K562 (cell line): ENCODE results near the gene CRLF1. TPM values are rescaled to one million over a fixed set of nuclear protein-coding genes. Genes with fewer than 3 reads are reported as not detected.
A peak's percentile ranks its signal among the peaks of the same experiment; 100 is the strongest.

Experiments
- BRCA1 ChIP-seq, 2 experiments: fragments of 450-650 bp in 1 of 2; sonication (generic) in 1 of 2; formaldehyde crosslinking in 1 of 2; IDR thresholded peaks; 2 replicates each; pipeline versions ENCODE4 v1.5.0 to v1.6.1; 2017 to 2020; ENCODE audit warnings: mild to moderate bottlenecking in 1 of 2, missing genetic modification reagents in 1 of 2
- DNMT1 ChIP-seq: fragments of 450-650 bp; IDR thresholded peaks from 2 replicates; pipeline ENCODE4 v1.6.1; 2016; ENCODE audit warnings: antibody characterized with exemption, mild to moderate bottlenecking
- EP300 ChIP-seq: IDR thresholded peaks from 2 replicates; pipeline ENCODE4 v1.6.1; 2012; ENCODE audit warnings: low read length, improper control_type of control experiment
- KDM1A ChIP-seq, 2 experiments: fragments of 450-650 bp; IDR thresholded peaks; 2 replicates each; pipeline ENCODE4 v1.6.1; 2016; ENCODE audit warnings: mild to moderate bottlenecking in 2 of 2
- MTA2 ChIP-seq: fragments of 450-650 bp; IDR thresholded peaks from 2 replicates; pipeline ENCODE4 v1.6.1; 2016; ENCODE audit warnings: low read depth
- NFYB ChIP-seq: IDR thresholded peaks from 2 replicates; pipeline ENCODE4 v1.6.1; 2011; ENCODE audit warnings: mild to moderate bottlenecking, moderate library complexity; ENCODE audit not compliant: insufficient read length; ENCODE audit errors: extremely low read depth
- NR2C1 ChIP-seq, 2 experiments: fragments of 450-650 bp; IDR thresholded peaks; 2 replicates each; pipeline ENCODE4 v1.6.1; 2017; ENCODE audit warnings: mild to moderate bottlenecking in 2 of 2, antibody characterized with exemption in 1 of 2, inconsistent platforms in 1 of 2, missing compliant biosample characterization in 1 of 2, missing genetic modification characterization in 1 of 2
- PML ChIP-seq: IDR thresholded peaks from 2 replicates; pipeline ENCODE4 v1.6.1; 2012; ENCODE audit warnings: low read length, inconsistent platforms
- SMAD1 ChIP-seq: fragments of 150-350 bp; IDR thresholded peaks from 2 replicates; pipeline ENCODE4 v1.6.1; 2014; ENCODE audit warnings: low read length, low read depth; ENCODE audit not compliant: partially characterized antibody
- TARDBP ChIP-seq: fragments of 450-650 bp; IDR thresholded peaks from 2 replicates; pipeline ENCODE4 v1.6.1; 2016
- TBP ChIP-seq: optimal IDR thresholded peaks from 2 replicates; pipeline ENCODE3; 2011; ENCODE audit warnings: low read depth, low read length, improper control_type of control experiment
- TGIF2 ChIP-seq: sonication (generic); formaldehyde crosslinking; IDR thresholded peaks from 2 replicates; pipeline ENCODE4 v1.8.1; 2022; ENCODE audit warnings: mild to moderate bottlenecking, missing genetic modification reagents, moderate library complexity
- XRCC4 ChIP-seq: IDR thresholded peaks from one replicate; pipeline ENCODE4 v1.6.1; 2011; ENCODE audit not compliant: insufficient read depth, insufficient read length; ENCODE audit errors: extremely low read depth
- ZFP36 ChIP-seq: fragments of 150-350 bp; IDR thresholded peaks from 2 replicates; pipeline ENCODE4 v1.6.1; 2018; ENCODE audit warnings: low read length, low read depth; ENCODE audit not compliant: partially characterized antibody
- polyA plus RNA-seq, 8 experiments: library from polyadenylated mRNA; depleted of rRNA in 4 of 8; stranded (reverse) in 5 of 8; unstranded in 3 of 8; fragments of >200 nt; fragmentation: Nextera tagmentation in 2 of 8; fragmentation: Illumina TruSeq in 1 of 8; extraction: Ambion mirVana in 2 of 8; extraction: Trizol in 1 of 8; gene quantifications; 2 replicates each; pipeline versions ENCODE4 v1.2.1 to v1.2.3, GENCODE V29; 2011 to 2014; ENCODE audit warnings: inconsistent platforms in 1 of 8, missing spikeins in 1 of 8
- total RNA-seq, 7 experiments: library from RNA; depleted of rRNA in 6 of 7; stranded (reverse); fragments of >200 nt in 6 of 7; fragmentation: Illumina TruSeq in 2 of 7; extraction: Trizol in 2 of 7; gene quantifications; 2 replicates each; pipeline versions ENCODE4 v1.2.1 to v1.2.3, GENCODE V29; 2011 to 2021; ENCODE audit warnings: low replicate concordance in 1 of 7
- TF ChIP-seq, protein P1 (sequence below): sonication (generic); formaldehyde crosslinking; IDR thresholded peaks from 2 replicates; pipeline ENCODE4 v1.8.1; 2023; ENCODE audit warnings: mild to moderate bottlenecking, missing genetic modification reagents, moderate library complexity
- TF ChIP-seq, protein P2 (sequence below), 2 experiments: IDR thresholded peaks in 1 of 2; conservative IDR thresholded peaks in 1 of 2; 2 replicates each; pipeline ENCODE4 v1.6.1; 2016; ENCODE audit warnings: low read depth in 2 of 2, mild to moderate bottlenecking in 1 of 2, missing compliant biosample characterization in 1 of 2, missing genetic modification characterization in 1 of 2, moderate library complexity in 1 of 2
- TF ChIP-seq, protein P3 (sequence below): sonication (generic); IDR thresholded peaks from 2 replicates; pipeline ENCODE4 v1.6.1; 2016
- TF ChIP-seq, protein P4 (sequence below): fragments of 450-650 bp; IDR thresholded peaks from 2 replicates; pipeline ENCODE4 v1.6.1; 2016; ENCODE audit warnings: antibody characterized with exemption
- TF ChIP-seq, protein P5 (sequence below): sonication (generic); formaldehyde crosslinking; IDR thresholded peaks from 2 replicates; pipeline ENCODE4 v1.8.0; 2022; ENCODE audit warnings: mild to moderate bottlenecking, missing genetic modification reagents

Gene CRLF1
- total and polyA plus RNA-seq, 9 of the 15 experiments (the other 6 are each of a cell fraction or from before 2014, with no cell fraction given): 0.85 to 3.6 (median 1.7) TPM

DNA sequence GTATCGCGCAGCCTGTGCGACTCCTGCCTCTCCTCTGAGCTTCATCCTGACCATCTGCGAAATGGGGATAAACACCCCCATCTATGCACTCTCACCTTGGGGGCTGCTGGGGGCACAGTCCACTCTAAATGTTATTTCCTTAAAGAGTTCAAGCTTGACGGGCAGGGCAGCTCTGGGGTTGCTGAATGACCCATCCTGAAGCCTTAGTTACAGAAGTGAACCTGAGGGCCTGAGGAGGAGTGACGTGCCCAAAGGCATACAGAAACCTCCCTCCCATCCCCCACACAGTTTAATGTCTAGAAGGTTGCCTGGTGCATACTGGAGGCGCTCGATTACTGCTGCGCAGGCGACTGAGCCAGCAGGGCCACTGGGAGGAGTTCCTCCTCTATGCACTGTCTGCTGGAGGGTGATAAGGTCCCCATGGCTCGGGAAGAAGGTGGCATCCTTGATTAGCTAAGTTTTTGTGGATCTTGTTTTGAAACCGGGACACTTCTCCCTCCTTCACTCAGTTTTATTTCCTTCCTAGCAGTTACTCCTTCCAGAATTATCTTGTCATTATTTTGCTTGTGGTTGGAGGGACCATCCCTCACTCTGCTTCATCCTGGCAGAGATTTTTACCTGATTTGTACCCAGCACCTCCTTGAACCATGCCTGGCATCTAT lies 62.7 kb downstream of the CRLF1 start (continued):
- TF ChIP-seq SMAD1 (peak; percentile 30), TARDBP (peak; percentile 88), NFYB (no peak), DNMT1 (no peak), ZFP36 (peak; percentile 90), TBP (peak; percentile 81), NR2C1 (IDR thresholded peaks at IDR 0.05) (0 out of 2 replicates have a peak, but pooled peaks have one; percentile 35), NR2C1 (tag; IDR thresholded peaks at IDR 0.05) (0 out of 2 replicates have a peak, but pooled peaks have one; percentile 58), EP300 (peak; percentile 95), TGIF2 (CRISPR knock-in tag) (no peak), KDM1A (IDR thresholded peaks at IDR 0.05) (peak; percentile 99), BRCA1 (IDR thresholded peaks at IDR 0.05) (no peak), BRCA1 (CRISPR knock-in tag; IDR thresholded peaks at IDR 0.05) (no peak), PML (peak; percentile 97), MTA2 (peak; percentile 97), XRCC4 (no peak)
- TF ChIP-seq, protein P1, sequence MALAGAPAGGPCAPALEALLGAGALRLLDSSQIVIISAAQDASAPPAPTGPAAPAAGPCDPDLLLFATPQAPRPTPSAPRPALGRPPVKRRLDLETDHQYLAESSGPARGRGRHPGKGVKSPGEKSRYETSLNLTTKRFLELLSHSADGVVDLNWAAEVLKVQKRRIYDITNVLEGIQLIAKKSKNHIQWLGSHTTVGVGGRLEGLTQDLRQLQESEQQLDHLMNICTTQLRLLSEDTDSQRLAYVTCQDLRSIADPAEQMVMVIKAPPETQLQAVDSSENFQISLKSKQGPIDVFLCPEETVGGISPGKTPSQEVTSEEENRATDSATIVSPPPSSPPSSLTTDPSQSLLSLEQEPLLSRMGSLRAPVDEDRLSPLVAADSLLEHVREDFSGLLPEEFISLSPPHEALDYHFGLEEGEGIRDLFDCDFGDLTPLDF (CRISPR knock-in tag): peak; percentile 33; the same call in 1 of the 2 replicates
- TF ChIP-seq, protein P2, sequence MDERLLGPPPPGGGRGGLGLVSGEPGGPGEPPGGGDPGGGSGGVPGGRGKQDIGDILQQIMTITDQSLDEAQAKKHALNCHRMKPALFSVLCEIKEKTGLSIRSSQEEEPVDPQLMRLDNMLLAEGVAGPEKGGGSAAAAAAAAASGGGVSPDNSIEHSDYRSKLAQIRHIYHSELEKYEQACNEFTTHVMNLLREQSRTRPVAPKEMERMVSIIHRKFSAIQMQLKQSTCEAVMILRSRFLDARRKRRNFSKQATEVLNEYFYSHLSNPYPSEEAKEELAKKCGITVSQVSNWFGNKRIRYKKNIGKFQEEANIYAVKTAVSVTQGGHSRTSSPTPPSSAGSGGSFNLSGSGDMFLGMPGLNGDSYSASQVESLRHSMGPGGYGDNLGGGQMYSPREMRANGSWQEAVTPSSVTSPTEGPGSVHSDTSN (CRISPR knock-in tag; IDR thresholded peaks at IDR 0.05; ENCODE audit: low read depth): no peak
- TF ChIP-seq, protein P2 (tag; conservative IDR thresholded peaks at IDR 0.05; ENCODE audit: low read depth): peak; percentile 51; the same call in 1 of the 2 replicates
- TF ChIP-seq, protein P3, sequence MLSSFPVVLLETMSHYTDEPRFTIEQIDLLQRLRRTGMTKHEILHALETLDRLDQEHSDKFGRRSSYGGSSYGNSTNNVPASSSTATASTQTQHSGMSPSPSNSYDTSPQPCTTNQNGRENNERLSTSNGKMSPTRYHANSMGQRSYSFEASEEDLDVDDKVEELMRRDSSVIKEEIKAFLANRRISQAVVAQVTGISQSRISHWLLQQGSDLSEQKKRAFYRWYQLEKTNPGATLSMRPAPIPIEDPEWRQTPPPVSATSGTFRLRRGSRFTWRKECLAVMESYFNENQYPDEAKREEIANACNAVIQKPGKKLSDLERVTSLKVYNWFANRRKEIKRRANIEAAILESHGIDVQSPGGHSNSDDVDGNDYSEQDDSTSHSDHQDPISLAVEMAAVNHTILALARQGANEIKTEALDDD: peak; percentile 66; the same call in 1 of the 2 replicates
- TF ChIP-seq, protein P4, sequence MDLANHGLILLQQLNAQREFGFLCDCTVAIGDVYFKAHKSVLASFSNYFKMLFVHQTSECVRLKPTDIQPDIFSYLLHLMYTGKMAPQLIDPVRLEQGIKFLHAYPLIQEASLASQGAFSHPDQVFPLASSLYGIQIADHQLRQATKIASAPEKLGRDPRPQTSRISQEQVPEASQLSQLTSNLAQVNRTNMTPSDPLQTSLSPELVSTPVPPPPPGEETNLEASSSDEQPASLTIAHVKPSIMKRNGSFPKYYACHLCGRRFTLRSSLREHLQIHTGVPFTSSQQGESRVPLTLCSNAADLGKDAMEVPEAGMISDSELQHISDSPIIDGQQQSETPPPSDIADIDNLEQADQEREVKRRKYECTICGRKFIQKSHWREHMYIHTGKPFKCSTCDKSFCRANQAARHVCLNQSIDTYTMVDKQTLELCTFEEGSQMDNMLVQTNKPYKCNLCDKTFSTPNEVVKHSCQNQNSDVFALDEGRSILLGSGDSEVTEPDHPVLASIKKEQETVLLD: peak; percentile 90
- TF ChIP-seq, protein P5, sequence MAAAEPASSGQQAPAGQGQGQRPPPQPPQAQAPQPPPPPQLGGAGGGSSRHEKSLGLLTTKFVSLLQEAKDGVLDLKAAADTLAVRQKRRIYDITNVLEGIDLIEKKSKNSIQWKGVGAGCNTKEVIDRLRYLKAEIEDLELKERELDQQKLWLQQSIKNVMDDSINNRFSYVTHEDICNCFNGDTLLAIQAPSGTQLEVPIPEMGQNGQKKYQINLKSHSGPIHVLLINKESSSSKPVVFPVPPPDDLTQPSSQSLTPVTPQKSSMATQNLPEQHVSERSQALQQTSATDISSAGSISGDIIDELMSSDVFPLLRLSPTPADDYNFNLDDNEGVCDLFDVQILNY (CRISPR knock-in tag): no peak; the same call in 1 of the 2 replicates
